ENCODE measurements around the gene KLHL8.
A peak's percentile ranks its signal among the peaks of the same experiment; 100 is the strongest.

The KLHL8 gene

GRCh38 chr4:87250294-87250693, 29.9 kb upstream of the KLHL8 start:
- no peak overlapping the region for H3K4me3 ChIP-seq (ENCODE audit: low read length in 2 of 2)
- H3K9me3 ChIP-seq (ENCODE audit: control insufficient read depth in 2 of 2, low read length in 2 of 2): peaks cover 0 to 4% of the 10 kb centered on the region in 2 donors
- H3K27me3 ChIP-seq (ENCODE audit: control insufficient read depth in 2 of 2, insufficient read depth in 2 of 2, low read length in 2 of 2): no peaks in the 10 kb centered on the region
- H3K27ac ChIP-seq (ENCODE audit: low read depth in 2 of 2, low read length in 2 of 2): no peak overlapping the region
- no peak overlapping the region for H3K9ac ChIP-seq (ENCODE audit: low read depth in 1 of 2, low read length in 2 of 2)
- no peaks in the 10 kb centered on the region for H3K36me3 ChIP-seq (ENCODE audit: control insufficient read depth in 2 of 2, insufficient read depth in 2 of 2, low read length in 2 of 2)
- H3K4me1 ChIP-seq (ENCODE audit: control insufficient read depth in 2 of 2, insufficient read depth in 2 of 2, low read length in 2 of 2): peaks cover 0 to 3% of the 10 kb centered on the region in 2 donors

GRCh38 chr4:87249332-87250019, 29.1 kb upstream of the KLHL8 start:
- Histone ChIP-seq H3K4me1 (ENCODE audit: control insufficient read depth in 2 of 2, insufficient read depth in 2 of 2, low read length in 2 of 2) (peaks cover 0 to 3% of the 10 kb centered on the region in 2 donors), H3K4me3 (ENCODE audit: low read length in 2 of 2) (no peak overlapping the region), H3K27ac (ENCODE audit: low read depth in 2 of 2, low read length in 2 of 2) (no peak overlapping the region), H3K9me3 (ENCODE audit: control insufficient read depth in 2 of 2, low read length in 2 of 2) (peaks cover 0 to 4% of the 10 kb centered on the region in 2 donors), H3K9ac (ENCODE audit: low read depth in 1 of 2, low read length in 2 of 2) (no peak overlapping the region), H3K27me3 (ENCODE audit: control insufficient read depth in 2 of 2, insufficient read depth in 2 of 2, low read length in 2 of 2) (no peaks in the 10 kb centered on the region), H3K36me3 (ENCODE audit: control insufficient read depth in 2 of 2, insufficient read depth in 2 of 2, low read length in 2 of 2) (no peaks in the 10 kb centered on the region)

- Histone ChIP-seq H3K36me3 (ENCODE audit: control insufficient read depth in 2 of 2, insufficient read depth in 2 of 2, low read length in 2 of 2) (no peaks in the 10 kb centered on the region), H3K4me1 (ENCODE audit: control insufficient read depth in 2 of 2, insufficient read depth in 2 of 2, low read length in 2 of 2) (peaks cover 0 to 2% of the 10 kb centered on the region in 2 donors), H3K27me3 (ENCODE audit: control insufficient read depth in 2 of 2, insufficient read depth in 2 of 2, low read length in 2 of 2) (no peaks in the 10 kb centered on the region), H3K4me3 (ENCODE audit: low read length in 2 of 2) (no peak overlapping the region), H3K9ac (ENCODE audit: low read depth in 1 of 2, low read length in 2 of 2) (no peak overlapping the region), H3K27ac (ENCODE audit: low read depth in 2 of 2, low read length in 2 of 2) (no peak overlapping the region), H3K9me3 (ENCODE audit: control insufficient read depth in 2 of 2, low read length in 2 of 2) (peaks cover 4% of the 10 kb centered on the region in 2 donors)
These were observed 23.1 kb upstream of the KLHL8 start for GRCh38 chr4:87243426-87244053.

- H3K4me1 ChIP-seq (ENCODE audit: control insufficient read depth in 2 of 2, insufficient read depth in 2 of 2, low read length in 2 of 2): peaks cover 0 to 2% of the 10 kb centered on the region in 2 donors
- H3K9ac ChIP-seq (ENCODE audit: low read depth in 1 of 2, low read length in 2 of 2): no peak overlapping the region
- H3K4me3 ChIP-seq (ENCODE audit: low read length in 2 of 2): no peak overlapping the region
- H3K9me3 ChIP-seq (ENCODE audit: control insufficient read depth in 2 of 2, low read length in 2 of 2): peaks cover 0 to 4% of the 10 kb centered on the region in 2 donors
- no peaks in the 10 kb centered on the region for H3K27me3 ChIP-seq (ENCODE audit: control insufficient read depth in 2 of 2, insufficient read depth in 2 of 2, low read length in 2 of 2)
- no peaks in the 10 kb centered on the region for H3K36me3 ChIP-seq (ENCODE audit: control insufficient read depth in 2 of 2, insufficient read depth in 2 of 2, low read length in 2 of 2)
- no peak overlapping the region for H3K27ac ChIP-seq (ENCODE audit: low read depth in 2 of 2, low read length in 2 of 2)
These were observed 20.9 kb upstream of the KLHL8 start for GRCh38 chr4:87241336-87241735.

GRCh38 chr4:87240341-87240740, 19.9 kb upstream of the KLHL8 start:
- no peak overlapping the region for H3K9ac ChIP-seq (ENCODE audit: low read depth in 1 of 2, low read length in 2 of 2)
- H3K27ac ChIP-seq (ENCODE audit: low read depth in 2 of 2, low read length in 2 of 2): no peak overlapping the region
- H3K36me3 ChIP-seq (ENCODE audit: control insufficient read depth in 2 of 2, insufficient read depth in 2 of 2, low read length in 2 of 2): no peaks in the 10 kb centered on the region
- no peaks in the 10 kb centered on the region for H3K27me3 ChIP-seq (ENCODE audit: control insufficient read depth in 2 of 2, insufficient read depth in 2 of 2, low read length in 2 of 2)
- H3K4me1 ChIP-seq (ENCODE audit: control insufficient read depth in 2 of 2, insufficient read depth in 2 of 2, low read length in 2 of 2): peaks cover 0 to 4% of the 10 kb centered on the region in 2 donors
- peaks cover 0 to 4% of the 10 kb centered on the region in 2 donors for H3K9me3 ChIP-seq (ENCODE audit: control insufficient read depth in 2 of 2, low read length in 2 of 2)
- no peak overlapping the region for H3K4me3 ChIP-seq (ENCODE audit: low read length in 2 of 2)

- H3K27me3 ChIP-seq (ENCODE audit: control insufficient read depth in 2 of 2, insufficient read depth in 2 of 2, low read length in 2 of 2): no peaks in the 10 kb centered on the region
- H3K36me3 ChIP-seq (ENCODE audit: control insufficient read depth in 2 of 2, insufficient read depth in 2 of 2, low read length in 2 of 2): no peaks in the 10 kb centered on the region
- no peak overlapping the region for H3K27ac ChIP-seq (ENCODE audit: low read depth in 2 of 2, low read length in 2 of 2)
- H3K4me1 ChIP-seq (ENCODE audit: control insufficient read depth in 2 of 2, insufficient read depth in 2 of 2, low read length in 2 of 2): peaks cover 0 to 5% of the 10 kb centered on the region in 2 donors
- H3K4me3 ChIP-seq (ENCODE audit: low read length in 2 of 2): no peak overlapping the region
- H3K9ac ChIP-seq (ENCODE audit: low read depth in 1 of 2, low read length in 2 of 2): no peak overlapping the region
- peaks cover 0 to 4% of the 10 kb centered on the region in 2 donors for H3K9me3 ChIP-seq (ENCODE audit: control insufficient read depth in 2 of 2, low read length in 2 of 2)
These were observed 19.4 kb upstream of the KLHL8 start for GRCh38 chr4:87239821-87240220.

GRCh38 chr4:87239194-87239593, 18.8 kb upstream of the KLHL8 start:
- Histone ChIP-seq H3K4me3 (ENCODE audit: low read length in 2 of 2) (no peak overlapping the region), H3K27ac (ENCODE audit: low read depth in 2 of 2, low read length in 2 of 2) (no peak overlapping the region), H3K9ac (ENCODE audit: low read depth in 1 of 2, low read length in 2 of 2) (no peak overlapping the region), H3K9me3 (ENCODE audit: control insufficient read depth in 2 of 2, low read length in 2 of 2) (peaks cover 0 to 4% of the 10 kb centered on the region in 2 donors), H3K27me3 (ENCODE audit: control insufficient read depth in 2 of 2, insufficient read depth in 2 of 2, low read length in 2 of 2) (no peaks in the 10 kb centered on the region), H3K4me1 (ENCODE audit: control insufficient read depth in 2 of 2, insufficient read depth in 2 of 2, low read length in 2 of 2) (peaks cover 0 to 7% of the 10 kb centered on the region in 2 donors), H3K36me3 (ENCODE audit: control insufficient read depth in 2 of 2, insufficient read depth in 2 of 2, low read length in 2 of 2) (no peaks in the 10 kb centered on the region)

GRCh38 chr4:87236861-87237260, 16.4 kb upstream of the KLHL8 start:
- no peak overlapping the region for H3K27ac ChIP-seq (ENCODE audit: low read depth in 2 of 2, low read length in 2 of 2)
- H3K27me3 ChIP-seq (ENCODE audit: control insufficient read depth in 2 of 2, insufficient read depth in 2 of 2, low read length in 2 of 2): no peaks in the 10 kb centered on the region
- no peak overlapping the region for H3K4me3 ChIP-seq (ENCODE audit: low read length in 2 of 2)
- no peaks in the 10 kb centered on the region for H3K9me3 ChIP-seq (ENCODE audit: control insufficient read depth in 2 of 2, low read length in 2 of 2)
- no peaks in the 10 kb centered on the region for H3K36me3 ChIP-seq (ENCODE audit: control insufficient read depth in 2 of 2, insufficient read depth in 2 of 2, low read length in 2 of 2)
- H3K4me1 ChIP-seq (ENCODE audit: control insufficient read depth in 2 of 2, insufficient read depth in 2 of 2, low read length in 2 of 2): peaks cover 0 to 7% of the 10 kb centered on the region in 2 donors
- H3K9ac ChIP-seq (ENCODE audit: low read depth in 1 of 2, low read length in 2 of 2): no peak overlapping the region

- H3K4me1 ChIP-seq (ENCODE audit: control insufficient read depth in 2 of 2, insufficient read depth in 2 of 2, low read length in 2 of 2): peaks cover 0 to 5% of the 10 kb centered on the region in 2 donors
- no peak overlapping the region for H3K27ac ChIP-seq (ENCODE audit: low read depth in 2 of 2, low read length in 2 of 2)
- no peaks in the 10 kb centered on the region for H3K36me3 ChIP-seq (ENCODE audit: control insufficient read depth in 2 of 2, insufficient read depth in 2 of 2, low read length in 2 of 2)
- peak overlapping the region; percentile 12 to 60 for H3K9ac ChIP-seq (ENCODE audit: low read depth in 1 of 2, low read length in 2 of 2)
- no peaks in the 10 kb centered on the region for H3K27me3 ChIP-seq (ENCODE audit: control insufficient read depth in 2 of 2, insufficient read depth in 2 of 2, low read length in 2 of 2)
- peak overlapping the region; percentile 67 to 86 for H3K4me3 ChIP-seq (ENCODE audit: low read length in 2 of 2)
- no peaks in the 10 kb centered on the region for H3K9me3 ChIP-seq (ENCODE audit: control insufficient read depth in 2 of 2, low read length in 2 of 2)
These were observed 14.7 kb upstream of the KLHL8 start for GRCh38 chr4:87235020-87235671.

- Histone ChIP-seq H3K4me1 (ENCODE audit: control insufficient read depth in 2 of 2, insufficient read depth in 2 of 2, low read length in 2 of 2) (peaks cover 5 to 22% of the 10 kb centered on the region in 2 donors), H3K36me3 (ENCODE audit: control insufficient read depth in 2 of 2, insufficient read depth in 2 of 2, low read length in 2 of 2) (no peaks in the 10 kb centered on the region), H3K9ac (ENCODE audit: low read depth in 1 of 2, low read length in 2 of 2) (no peak overlapping the region), H3K27me3 (ENCODE audit: control insufficient read depth in 2 of 2, insufficient read depth in 2 of 2, low read length in 2 of 2) (no peaks in the 10 kb centered on the region), H3K9me3 (ENCODE audit: control insufficient read depth in 2 of 2, low read length in 2 of 2) (no peaks in the 10 kb centered on the region), H3K27ac (ENCODE audit: low read depth in 2 of 2, low read length in 2 of 2) (no peak overlapping the region), H3K4me3 (ENCODE audit: low read length in 2 of 2) (no peak overlapping the region)
These were observed 11.8 kb upstream of the KLHL8 start for GRCh38 chr4:87232216-87232615.
